MCF 10A (cell line): ENCODE results near the gene C5orf52. TPM values are rescaled to one million over a fixed set of nuclear protein-coding genes. Genes with fewer than 3 reads are reported as not detected.

Experiments used
- Bru-seq: library from RNA; stranded (reverse); fragments of 400-500 nt; gene quantifications from one replicate; lab custom pipeline; 2021; lab: Mats Ljungman, UMichigan
- BruChase-seq, 2 experiments: library from RNA; stranded (reverse); fragments of 400-500 nt; gene quantifications; one replicate each; lab custom pipeline; 2021; lab: Mats Ljungman, UMichigan
- BruUV-seq: library from RNA; stranded (reverse); fragments of 400-500 nt; replicated peaks from 2 replicates; lab custom pipeline; 2021; lab: Mats Ljungman, UMichigan
- CTCF ChIA-PET: fragments of 300-600 bp; sonication (Branson Sonifier 250); formaldehyde crosslinking; extraction: SDS; loops from one replicate; lab custom pipeline; 2021; ENCODE audit warnings: antibody characterized with exemption, inconsistent platforms; lab: Yijun Ruan, JAX
- POLR2A ChIA-PET: fragments of 300-600, 350-650 bp; sonication (Branson Sonifier 250); formaldehyde crosslinking; extraction: SDS; loops from one replicate; lab custom pipeline; 2020; ENCODE audit warnings: antibody characterized with exemption, inconsistent platforms; lab: Yijun Ruan, JAX
- DNase-seq: peaks from one replicate; pipeline ENCODE4 v3.0.0-alpha.2; 2018; ENCODE audit not compliant: unreplicated experiment
- H3K27ac Mint-ChIP-seq: one replicate; pipeline ENCODE4 v1.8.0; 2022; ENCODE audit warnings: mild to moderate bottlenecking, low read depth, mixed read lengths; ENCODE audit not compliant: unreplicated experiment
- H3K27me3 Mint-ChIP-seq: one replicate; pipeline ENCODE4 v1.8.0; 2022; ENCODE audit warnings: mixed read lengths; ENCODE audit not compliant: insufficient read depth, unreplicated experiment
- H3K36me3 Mint-ChIP-seq: one replicate; pipeline ENCODE4 v1.8.0; 2022; ENCODE audit warnings: mild to moderate bottlenecking, moderate library complexity, mixed read lengths; ENCODE audit not compliant: insufficient read depth, unreplicated experiment
- H3K4me1 Mint-ChIP-seq: one replicate; pipeline ENCODE4 v1.8.0; 2022; ENCODE audit warnings: mixed read lengths; ENCODE audit not compliant: insufficient read depth, unreplicated experiment
- H3K4me3 Mint-ChIP-seq: one replicate; pipeline ENCODE4 v1.8.0; 2022; ENCODE audit warnings: mild to moderate bottlenecking, moderate library complexity, mixed read lengths; ENCODE audit not compliant: unreplicated experiment
- H3K9me3 Mint-ChIP-seq: one replicate; pipeline ENCODE4 v1.8.0; 2022; ENCODE audit warnings: mixed read lengths; ENCODE audit not compliant: unreplicated experiment
- intact Hi-C: fragments of 100-400 bp; cut with micrococcal nuclease; formaldehyde crosslinking; loops from 2 replicates; pipeline ENCODE4 v1.14.1; 2022
- long read RNA-seq: library from polyadenylated mRNA; stranded (forward); transcript quantifications from one replicate; pipeline ENCODE4 v2.0.0, GENCODE V29; 2022
- total RNA-seq: library from RNA; stranded (reverse); gene quantifications from 2 replicates; pipeline ENCODE4 v1.2.3, GENCODE V29; 2022
- TF ChIP-seq, protein P1 (sequence below): fragments of 200-600 bp; IDR thresholded peaks from one replicate; pipeline ENCODE4 v1.8.0; 2022; ENCODE audit warnings: antibody characterized with exemption, mild to moderate bottlenecking; ENCODE audit not compliant: unreplicated experiment

The C5orf52 gene
- total RNA-seq (not detected in 2 replicates), Bru-seq, nascent RNA (not detected), BruChase-seq, experiment 1, labeled RNA remaining after a 6-hour chase (not detected), BruChase-seq, experiment 2, labeled RNA remaining after a 2-hour chase (not detected)
- long read RNA-seq = 0 reads

GRCh38 chr5:157670662-157671591 lies at the start of gene C5orf52:
Gene C5orf52 (plus strand): TSS chr5:157671533. CDS start chr5:157671615, 82 bp downstream.
- peak within 1 kb of the TSS; percentile 59 for H3K4me3 Mint-ChIP-seq
- ChIA-PET CTCF (interaction anchor here (0.6 to 3.0 kb wide), 6 partner anchors 17 to 343 kb away, joined by 3 to 16 read pairs (median 4); no protein-coding TSS in a partner anchor), POLR2A (interaction anchor here (0.7 kb wide), 1 partner anchor 38 kb away, joined by 3 read pairs; no protein-coding TSS in a partner anchor)
- intact Hi-C loops = no loop called here
- no peak for DNase-seq
- BruUV-seq = no TSS peak
- peak within 1 kb of the TSS; percentile 49 for H3K27ac Mint-ChIP-seq
- peaks cover 10% of the 10 kb centered on the region for H3K4me1 Mint-ChIP-seq
- H3K9me3 Mint-ChIP-seq = peaks cover 8% of the 10 kb centered on the region
- peaks cover 4% of the 10 kb centered on the region for H3K36me3 Mint-ChIP-seq
- peaks cover 29% of the 10 kb centered on the region for H3K27me3 Mint-ChIP-seq
- TF ChIP-seq, protein P1, sequence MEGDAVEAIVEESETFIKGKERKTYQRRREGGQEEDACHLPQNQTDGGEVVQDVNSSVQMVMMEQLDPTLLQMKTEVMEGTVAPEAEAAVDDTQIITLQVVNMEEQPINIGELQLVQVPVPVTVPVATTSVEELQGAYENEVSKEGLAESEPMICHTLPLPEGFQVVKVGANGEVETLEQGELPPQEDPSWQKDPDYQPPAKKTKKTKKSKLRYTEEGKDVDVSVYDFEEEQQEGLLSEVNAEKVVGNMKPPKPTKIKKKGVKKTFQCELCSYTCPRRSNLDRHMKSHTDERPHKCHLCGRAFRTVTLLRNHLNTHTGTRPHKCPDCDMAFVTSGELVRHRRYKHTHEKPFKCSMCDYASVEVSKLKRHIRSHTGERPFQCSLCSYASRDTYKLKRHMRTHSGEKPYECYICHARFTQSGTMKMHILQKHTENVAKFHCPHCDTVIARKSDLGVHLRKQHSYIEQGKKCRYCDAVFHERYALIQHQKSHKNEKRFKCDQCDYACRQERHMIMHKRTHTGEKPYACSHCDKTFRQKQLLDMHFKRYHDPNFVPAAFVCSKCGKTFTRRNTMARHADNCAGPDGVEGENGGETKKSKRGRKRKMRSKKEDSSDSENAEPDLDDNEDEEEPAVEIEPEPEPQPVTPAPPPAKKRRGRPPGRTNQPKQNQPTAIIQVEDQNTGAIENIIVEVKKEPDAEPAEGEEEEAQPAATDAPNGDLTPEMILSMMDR = no peak

DNA sequence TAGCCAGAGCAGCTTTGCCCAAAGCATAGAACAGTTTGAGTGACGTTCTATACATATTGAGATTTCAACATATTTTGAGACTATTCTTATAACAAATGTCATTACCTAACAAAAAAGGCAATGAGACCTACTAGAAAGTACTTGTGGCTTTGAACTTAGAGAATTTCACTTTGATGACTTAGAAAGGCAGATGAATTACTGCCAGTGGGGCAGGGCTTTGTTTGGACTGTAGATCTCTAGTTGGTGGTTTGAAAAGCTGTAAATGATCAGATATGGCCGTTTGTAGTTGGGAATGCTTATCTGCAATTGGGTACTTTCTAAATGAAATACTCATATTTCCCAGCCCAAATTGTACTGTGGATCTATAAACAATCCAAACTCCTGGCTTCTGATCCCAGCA lies 47.2 kb upstream of the C5orf52 start:
- Mint-ChIP-seq H3K4me3 (no peak overlapping the region), H3K4me1 (no peaks in the 10 kb centered on the region), H3K27me3 (no peaks in the 10 kb centered on the region), H3K36me3 (no peaks in the 10 kb centered on the region), H3K27ac (no peak overlapping the region), H3K9me3 (no peaks in the 10 kb centered on the region)
- BruUV-seq = no TSS peak
- DNase-seq = no peak
- intact Hi-C loops = no loop called here
- CTCF ChIA-PET = no interaction called here
- POLR2A ChIA-PET = no interaction called here
- TF ChIP-seq, protein P1 = no peak

DNA sequence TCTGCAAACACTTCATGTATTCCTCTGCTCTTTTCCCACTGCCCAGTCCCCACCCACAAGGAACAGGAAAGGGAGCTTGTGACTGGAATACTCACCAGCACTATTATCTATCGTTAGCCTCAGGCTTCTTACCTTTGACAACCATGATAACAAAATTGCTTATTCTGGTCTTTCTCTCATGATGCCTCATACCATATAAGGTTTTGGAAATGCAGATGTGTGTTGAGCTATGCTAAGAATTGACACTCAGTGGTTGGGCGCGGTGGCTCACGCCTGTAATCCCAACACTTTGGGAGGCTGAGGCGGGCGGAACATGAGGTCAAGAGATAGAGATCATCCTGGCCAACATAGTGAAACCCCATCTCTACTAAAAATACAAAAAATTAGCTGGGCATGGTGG lies 44.5 kb upstream of the C5orf52 start:
- intact Hi-C loops = no loop called here
- TF ChIP-seq, protein P1 = no peak
- Mint-ChIP-seq H3K4me1 (no peaks in the 10 kb centered on the region), H3K36me3 (no peaks in the 10 kb centered on the region), H3K27ac (no peak overlapping the region), H3K9me3 (no peaks in the 10 kb centered on the region), H3K27me3 (no peaks in the 10 kb centered on the region), H3K4me3 (no peak overlapping the region)
- ChIA-PET CTCF (interaction anchor here (0.6 to 1.6 kb wide), 4 partner anchors 9 to 641 kb away, joined by 3 to 6 read pairs (median 4); no protein-coding TSS in a partner anchor), POLR2A (interaction anchor here (0.6 to 1.3 kb wide), 3 partner anchors 9 to 49 kb away, joined by 3 to 5 read pairs (median 3); no protein-coding TSS in a partner anchor)
- BruUV-seq = no TSS peak
- DNase-seq = no peak

- H3K27me3 Mint-ChIP-seq = no peaks in the 10 kb centered on the region
- no peak overlapping the region for H3K27ac Mint-ChIP-seq
- no peaks in the 10 kb centered on the region for H3K9me3 Mint-ChIP-seq
- no peaks in the 10 kb centered on the region for H3K4me1 Mint-ChIP-seq
- no peak overlapping the region for H3K4me3 Mint-ChIP-seq
- ChIA-PET POLR2A (interaction anchor here (0.6 to 1.3 kb wide), 4 partner anchors 22 to 89 kb away, joined by 3 to 5 read pairs (median 4); no protein-coding TSS in a partner anchor), CTCF (no interaction called here)
- H3K36me3 Mint-ChIP-seq = no peaks in the 10 kb centered on the region
- BruUV-seq = no TSS peak
- intact Hi-C loops = no loop called here
- TF ChIP-seq, protein P1 = no peak
- no peak for DNase-seq
Measured at GRCh38 chr5:157630341-157630740, 41.0 kb upstream of the C5orf52 start.
